ENCODE results near the gene THOC7.

The THOC7 gene

DNA sequence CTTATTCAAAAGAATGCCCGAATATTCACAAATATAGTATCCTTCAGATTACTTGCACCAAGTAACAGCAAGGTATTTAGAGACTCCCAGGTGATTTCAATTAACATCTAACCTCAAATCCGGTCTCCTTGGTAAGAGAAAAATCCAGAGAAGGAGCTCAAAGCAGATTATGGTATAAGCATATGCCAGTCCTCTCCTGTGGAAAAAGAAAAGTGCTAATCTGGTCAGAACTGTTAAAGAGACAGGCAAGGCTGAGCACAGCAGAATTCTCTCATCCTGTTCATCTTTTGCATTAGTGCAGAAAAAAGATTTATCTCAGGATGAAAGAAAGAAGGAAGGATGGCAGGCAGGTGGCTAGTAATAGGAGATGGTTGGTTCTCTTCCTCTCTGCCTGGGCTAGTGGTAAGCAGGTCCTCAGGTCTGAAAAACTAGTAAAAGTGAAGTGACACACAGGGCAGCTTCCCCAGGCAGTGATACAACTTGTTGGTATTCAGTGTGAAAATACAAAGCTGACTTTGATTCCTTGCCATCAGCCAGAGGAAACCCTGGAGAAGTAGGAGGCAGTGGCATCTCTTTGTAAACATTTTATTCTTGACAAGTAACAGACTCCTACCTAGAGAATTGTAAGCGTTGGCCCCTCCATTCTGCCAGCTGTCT, 14.3 kb upstream of the THOC7 start:
- DNase-seq: peak; percentile 7

DNA sequence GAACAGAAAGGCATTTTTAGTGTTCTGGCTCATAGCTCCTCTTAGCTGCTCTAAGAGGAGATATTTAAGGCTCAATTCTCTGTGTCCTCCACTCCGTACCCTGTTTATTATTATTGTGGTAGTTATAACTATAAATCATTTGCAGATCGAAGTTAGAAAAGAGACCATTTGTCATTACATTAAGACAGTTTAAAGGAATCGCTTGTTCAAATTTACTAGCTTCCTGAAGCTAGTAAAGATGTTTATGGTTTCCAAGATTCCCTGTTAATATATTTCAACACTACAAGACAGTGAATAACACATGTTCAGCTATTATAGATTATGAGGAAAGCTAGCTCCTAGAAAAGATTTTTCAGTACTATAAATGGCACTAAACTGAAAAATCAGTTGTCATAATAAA, 12.7 kb upstream of the THOC7 start:
- DNase-seq: no peak

DNA sequence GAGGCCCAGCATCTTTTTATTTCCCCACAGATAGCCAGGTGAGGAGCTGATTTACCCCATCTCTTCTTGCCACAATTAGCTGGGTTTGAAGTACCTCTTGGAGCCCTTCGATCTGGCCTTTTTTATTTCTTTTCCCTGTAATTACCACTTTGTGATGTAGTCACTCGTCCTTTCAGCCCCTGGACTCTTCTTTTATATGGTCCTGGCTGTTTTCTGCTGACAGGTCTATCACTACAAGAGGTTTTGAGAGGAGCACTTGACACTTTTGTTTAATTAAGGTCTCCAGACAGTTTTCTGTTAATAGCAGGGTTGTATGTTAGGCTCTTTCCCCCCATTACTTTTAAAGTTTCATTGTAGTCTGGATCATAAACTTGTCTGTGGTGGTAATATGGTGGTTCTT, 11.9 kb upstream of the THOC7 start:
- DNase-seq: no peak

GRCh38 chr3:63874769-63875168, 11.2 kb upstream of the THOC7 start:
- DNase-seq: no peak

DNA sequence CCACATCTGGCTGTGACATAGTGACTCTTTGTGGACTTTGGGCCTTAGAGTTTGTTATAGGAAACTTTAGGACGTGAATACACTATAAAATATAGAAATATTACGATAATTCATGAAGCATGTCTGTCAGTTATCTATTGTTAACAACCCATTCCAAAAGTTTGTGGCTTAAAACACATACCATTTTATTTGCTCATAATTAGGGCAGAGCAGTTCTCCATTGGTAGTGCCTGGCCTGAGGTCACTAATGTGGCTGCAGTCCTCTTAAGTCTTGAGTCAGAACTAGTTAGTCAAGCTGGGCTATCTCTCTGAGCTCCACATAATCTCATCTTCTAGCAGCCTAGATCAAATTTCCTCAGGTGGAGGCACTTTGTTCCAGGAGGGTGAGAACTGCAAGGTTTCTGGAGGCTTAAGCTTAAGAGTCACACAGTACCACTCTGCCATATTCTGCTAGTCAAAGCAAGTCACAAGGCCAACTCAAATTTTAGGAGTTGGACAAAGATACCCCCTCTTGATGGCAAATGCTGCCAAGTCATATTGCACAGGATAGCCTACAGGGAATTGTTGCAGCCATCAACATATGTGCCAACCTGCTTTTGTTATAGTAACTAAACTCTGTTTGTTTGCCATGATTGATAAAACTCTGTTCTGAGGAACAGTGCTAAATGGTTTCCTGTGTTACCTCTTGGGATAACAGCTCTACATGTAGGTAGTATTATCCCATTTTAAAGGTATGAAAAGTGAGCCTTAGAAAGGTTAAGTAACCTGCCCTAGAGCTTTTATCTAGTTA, 8.7 kb upstream of the THOC7 start:
- DNase-seq: no peak

DNA sequence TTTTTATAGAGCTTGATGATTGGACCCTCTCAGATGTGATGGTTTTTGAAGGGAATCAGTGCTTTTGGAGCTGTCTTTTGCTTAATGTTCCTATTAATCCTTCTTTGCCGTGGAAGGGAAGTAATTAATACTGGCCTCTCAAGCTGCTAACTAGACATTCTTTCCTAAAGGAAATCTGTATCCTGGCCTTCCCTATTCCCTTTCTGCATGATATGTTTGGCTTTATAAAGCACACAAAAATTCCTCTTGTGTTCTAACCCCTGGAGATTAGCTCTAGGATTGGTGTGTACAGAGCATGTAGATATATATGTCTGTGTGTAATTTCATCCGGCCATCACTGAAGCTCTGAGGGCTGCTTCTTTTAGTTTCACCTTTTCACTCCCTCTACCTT, 7.0 kb upstream of the THOC7 start:
- DNase-seq: no peak

DNA sequence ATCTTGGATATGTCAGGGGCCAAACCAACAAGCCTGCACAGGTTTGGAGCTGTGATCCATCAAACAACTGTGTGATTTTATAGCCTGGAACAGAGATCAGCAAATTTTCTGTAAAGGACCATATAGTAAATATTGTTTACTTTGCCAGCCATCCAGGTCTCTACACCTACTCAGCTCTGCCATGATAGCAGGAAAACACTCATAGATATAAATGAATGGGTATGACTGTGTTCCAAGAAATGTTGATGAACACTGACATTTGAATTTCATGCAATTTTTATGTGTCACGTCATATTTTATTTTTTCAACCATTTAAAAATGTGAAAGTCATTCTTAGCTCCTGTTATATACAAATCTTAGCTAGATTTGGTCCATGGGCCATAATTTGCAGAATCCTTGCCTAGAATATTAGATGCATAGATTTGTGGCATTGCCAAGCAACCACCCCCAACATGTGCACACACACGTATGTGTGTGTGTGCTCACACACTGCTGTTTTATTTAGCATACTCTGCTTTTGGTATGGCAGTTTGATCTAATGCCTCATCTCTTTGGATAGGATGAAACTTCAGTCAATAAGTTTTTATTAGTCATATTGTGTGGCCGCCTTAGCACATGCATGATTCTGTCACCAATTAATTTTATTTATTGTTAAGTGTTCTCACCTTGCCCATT, 6.5 kb upstream of the THOC7 start:
- no peak for DNase-seq

DNA sequence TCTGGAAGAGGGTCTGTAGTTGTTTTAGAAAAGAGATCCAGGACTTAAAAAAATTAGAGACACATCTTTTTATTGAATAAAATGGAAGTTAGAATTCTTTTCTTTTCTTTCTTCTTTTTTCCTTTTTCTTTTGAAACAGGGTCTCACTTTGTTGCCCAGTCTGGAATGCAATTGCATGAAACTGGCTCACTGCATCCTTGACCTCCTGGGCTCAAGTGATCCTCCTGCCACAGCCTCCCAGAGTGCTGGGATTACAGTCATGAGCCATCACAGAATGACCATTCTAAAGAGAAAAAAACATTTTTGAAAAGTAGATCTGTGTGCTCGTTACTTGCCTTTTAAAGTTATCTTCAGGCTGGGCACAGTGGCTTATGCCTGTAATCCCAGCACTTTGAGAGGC, 3.6 kb upstream of the THOC7 start:
- DNase-seq: no peak

GRCh38 chr3:63864965-63865327, 1.3 kb upstream of the THOC7 start:
- DNase-seq: no peak

GRCh38 chr3:63864008-63864964, 681 bp upstream of the THOC7 start:
- no peak for DNase-seq

- no peak for DNase-seq
Measured at GRCh38 chr3:63862804-63863149, 828 bp downstream of the THOC7 start.

GRCh38 chr3:63861306-63861705, 2.3 kb downstream of the THOC7 start:
- DNase-seq: no peak

- no peak for DNase-seq
Measured at GRCh38 chr3:63860776-63861175, 2.8 kb downstream of the THOC7 start.

DNA sequence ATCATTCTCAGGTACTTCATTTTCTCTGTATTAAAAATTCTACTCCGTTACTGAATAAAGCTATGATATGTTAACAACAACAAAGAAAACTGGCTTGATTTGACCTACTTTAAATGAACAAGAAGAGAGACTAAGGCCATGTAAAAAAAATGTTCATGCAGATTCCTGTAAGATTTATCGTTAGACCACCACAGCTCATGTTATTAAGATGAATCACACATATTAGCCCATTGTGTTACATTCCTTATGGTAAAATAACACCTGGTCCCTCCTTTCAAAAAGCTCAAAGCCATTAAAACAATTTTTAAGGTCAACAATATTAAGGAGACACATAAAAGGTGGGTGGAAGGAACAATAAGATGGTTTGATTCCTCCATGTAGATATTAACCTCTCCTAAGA, 6.3 kb downstream of the THOC7 start:
- no peak for DNase-seq

- DNase-seq: no peak
Measured at GRCh38 chr3:63855333-63855940, 8.2 kb downstream of the THOC7 start.

- DNase-seq: no peak
Measured at GRCh38 chr3:63853106-63853505, 10.5 kb downstream of the THOC7 start.

GRCh38 chr3:63851287-63851686, 12.3 kb downstream of the THOC7 start:
- DNase-seq: no peak

DNA sequence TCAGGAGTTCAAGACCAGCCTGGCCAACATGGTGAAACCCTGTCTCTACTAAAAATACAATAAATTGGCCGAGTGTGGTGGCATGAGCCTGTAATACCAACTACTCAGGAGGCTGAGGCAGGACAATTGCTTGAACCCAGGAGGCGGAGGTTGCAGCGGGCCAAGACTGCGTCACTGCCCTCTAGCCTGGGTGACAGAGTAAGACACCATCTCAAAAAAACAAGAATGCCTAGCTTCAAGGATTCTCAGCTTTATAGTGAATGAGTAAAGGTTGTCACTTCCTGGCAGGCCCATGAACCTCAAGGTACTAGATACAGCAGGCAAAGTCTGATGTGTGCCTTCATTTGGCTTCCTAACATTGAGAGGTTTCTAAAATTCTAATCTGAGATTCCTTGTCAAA, 14.4 kb downstream of the THOC7 start:
- DNase-seq: no peak

GRCh38 chr3:63847718-63848450, 15.7 kb downstream of the THOC7 start:
- DNase-seq: no peak

DNA sequence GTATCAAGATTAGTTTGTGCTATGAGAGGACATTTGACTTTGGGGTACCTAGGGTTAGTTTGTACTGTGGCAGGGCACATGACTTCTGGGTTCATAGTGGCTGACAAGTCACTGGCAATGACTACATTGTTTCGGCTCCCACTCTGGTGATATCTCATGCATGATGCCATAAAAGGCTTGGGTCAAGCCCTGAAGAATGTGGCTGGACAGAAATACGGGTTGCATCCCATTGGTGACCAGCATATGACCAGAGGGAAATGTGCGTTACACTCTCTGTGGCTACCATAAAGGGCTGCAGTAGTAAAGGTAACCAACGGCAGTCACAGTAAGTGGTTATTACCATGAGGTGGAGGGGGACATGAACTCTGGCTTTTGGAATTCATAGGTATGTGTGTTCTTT, 18.4 kb downstream of the THOC7 start:
- no peak for DNase-seq

GRCh38 chr3:63842127-63842526, 21.5 kb downstream of the THOC7 start:
- no peak for DNase-seq

DNA sequence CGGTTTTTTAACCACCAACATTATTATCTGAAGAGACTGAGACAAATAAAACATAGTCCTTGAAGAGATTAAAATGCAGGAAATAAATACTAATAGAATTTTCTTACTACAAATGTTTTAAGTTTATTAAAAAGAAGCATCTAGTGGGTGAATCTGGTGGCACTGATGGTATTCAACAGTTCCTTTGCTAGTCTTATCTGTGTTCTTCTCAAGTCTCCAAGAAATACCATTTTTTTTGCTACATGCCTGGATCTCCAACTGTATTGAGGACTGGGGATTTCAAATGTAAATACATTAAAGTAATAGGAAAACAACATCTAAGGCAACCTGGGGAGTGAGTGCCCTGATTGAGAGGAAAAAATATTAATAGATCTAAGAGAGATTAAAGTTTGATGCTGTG, 21.9 kb downstream of the THOC7 start:
- no peak for DNase-seq

All from NCI-H524 treated with DMSO at 0.1 percent for 48 hours (cell line).